Testis (tissue), 3 donors: ENCODE data around the gene SCN4A. TPM values are rescaled to one million over a fixed set of nuclear protein-coding genes. Genes with fewer than 3 reads are reported as not detected.

Source experiments
- DNase-seq: peaks from one replicate; pipeline ENCODE4 v3.0.0-alpha.2; 2019
- H3K27ac ChIP-seq, 2 donors: fragments of 200-600 bp; sonication (generic); one replicate each; pipeline ENCODE4 v1.5.1; 2019
- H3K27me3 ChIP-seq: fragments of 200-600 bp; sonication (generic); one replicate; pipeline ENCODE4 v1.5.1; 2019
- H3K36me3 ChIP-seq: fragments of 200-600 bp; sonication (generic); one replicate; pipeline ENCODE4 v1.5.1; 2017; ENCODE audit warnings: low read depth; ENCODE audit errors: missing control alignments
- H3K4me1 ChIP-seq: fragments of 200-600 bp; sonication (generic); one replicate; pipeline ENCODE4 v1.5.1; 2019
- H3K4me3 ChIP-seq, 2 donors: fragments of 200-600 bp; sonication (generic); one replicate each; pipeline ENCODE4 v1.5.1; 2017 to 2019
- H3K9me3 ChIP-seq: fragments of 200-600 bp; sonication (generic); one replicate; pipeline ENCODE4 v1.5.1; 2017
- CTCF ChIP-seq, 3 experiments: fragments of 450-650 bp in 2 of 3; fragments of 200-600 bp in 1 of 3; sonication (generic) in 1 of 3; IDR thresholded peaks; one replicate each; pipeline ENCODE4 v1.5.1; 2016 to 2019; ENCODE audit warnings: antibody characterized with exemption in 3 of 3, mild to moderate bottlenecking in 2 of 3, moderate library complexity in 1 of 3
- POLR2A ChIP-seq: fragments of 450-650 bp; IDR thresholded peaks from one replicate; pipeline ENCODE4 v1.6.1; 2017; ENCODE audit warnings: antibody characterized with exemption, mild to moderate bottlenecking, moderate library complexity
- WGBS, 2 donors: methylation state at CpG; one replicate each; pipeline ENCODE4 v1.1.5; 2018; 5-methylcytosine and 5-hydroxymethylcytosine counted together
- intact Hi-C: fragments of 100-400 bp; cut with DNase I; formaldehyde crosslinking; loops from one replicate; pipeline ENCODE4 v1.15.1; 2023; ENCODE audit warnings: low total_unique reads
- polyA plus RNA-seq: library from polyadenylated mRNA; stranded (reverse); fragments of 350-450 nt; fragmentation: Illumina TruSeq; extraction: RNeasy Lipid Tissue Mini Kit (QIAGEN cat#74804); gene quantifications from one replicate; pipeline ENCODE4 v1.2.3, GENCODE V29; 2014; ENCODE audit warnings: low read depth, low replicate concordance; ENCODE audit not compliant: insufficient read depth
- total RNA-seq, 2 donors: library from RNA; depleted of rRNA; stranded (reverse); fragments of >200 nt; gene quantifications; one replicate each; pipeline ENCODE4 v1.2.3, GENCODE V29; 2016

The SCN4A gene
- total and polyA plus RNA-seq, 3 donors from 2014 or later = 2.0 to 2.8 (median 2.3) TPM

GRCh38 chr17:63988127-63988478 lies 15.4 kb upstream of the SCN4A start:
- no peaks in the 10 kb centered on the region for H3K36me3 ChIP-seq
- WGBS, 2 donors = 87 to 92% methylated on average over 4 to 5 of the region's 5 CpGs
- no peaks in the 10 kb centered on the region for H3K9me3 ChIP-seq
- no peak overlapping the region for H3K27ac ChIP-seq
- TF ChIP-seq POLR2A (no peak), CTCF (IDR thresholded peaks at IDR 0.05) (no peak)
- intact Hi-C loops = no loop called here
- H3K4me3 ChIP-seq = no peak overlapping the region
- no peaks in the 10 kb centered on the region for H3K27me3 ChIP-seq
- no peak for DNase-seq
- H3K4me1 ChIP-seq = peaks cover 33% of the 10 kb centered on the region

- Histone ChIP-seq H3K36me3 (no peaks in the 10 kb centered on the region), H3K4me1 (peaks cover 35% of the 10 kb centered on the region), H3K27ac (no peak overlapping the region), H3K4me3 (no peak overlapping the region), H3K27me3 (no peaks in the 10 kb centered on the region), H3K9me3 (no peaks in the 10 kb centered on the region)
- no peak for DNase-seq
- WGBS, 2 donors = 67 to 76% methylated on average over 10 to 18 of the region's 18 CpGs
- TF ChIP-seq POLR2A (no peak), CTCF (IDR thresholded peaks at IDR 0.05) (no peak)
- intact Hi-C loops = no loop called here
Measured at GRCh38 chr17:63987221-63988126, 14.8 kb upstream of the SCN4A start.

- no peak for DNase-seq
- TF ChIP-seq POLR2A (no peak), CTCF (IDR thresholded peaks at IDR 0.05) (no peak)
- Histone ChIP-seq H3K27ac (no peak overlapping the region), H3K4me3 (no peak overlapping the region), H3K36me3 (no peaks in the 10 kb centered on the region), H3K9me3 (no peaks in the 10 kb centered on the region), H3K4me1 (peaks cover 35% of the 10 kb centered on the region), H3K27me3 (no peaks in the 10 kb centered on the region)
- intact Hi-C loops = no loop called here
- 70 to 74% methylated on average over 3 of the region's 3 CpGs for WGBS, 2 donors
Measured at GRCh38 chr17:63986821-63987220, 14.1 kb upstream of the SCN4A start.

- H3K4me1 ChIP-seq = peaks cover 37% of the 10 kb centered on the region
- H3K27ac ChIP-seq = no peak overlapping the region
- H3K36me3 ChIP-seq = no peaks in the 10 kb centered on the region
- 92 to 93% methylated on average over 5 to 13 of the region's 13 CpGs for WGBS, 2 donors
- no peaks in the 10 kb centered on the region for H3K9me3 ChIP-seq
- no peak for DNase-seq
- H3K4me3 ChIP-seq = no peak overlapping the region
- intact Hi-C loops = no loop called here
- H3K27me3 ChIP-seq = no peaks in the 10 kb centered on the region
- TF ChIP-seq CTCF (IDR thresholded peaks at IDR 0.05) (no peak), POLR2A (no peak)
Measured at GRCh38 chr17:63985387-63986140, 12.8 kb upstream of the SCN4A start.
